Gastroesophageal sphincter (tissue), 3 donors: ENCODE measurements around the gene SLC22A7.

Experiments used
- POLR2AphosphoS5 ChIP-seq: sonication (generic); formaldehyde crosslinking; IDR thresholded peaks from one replicate; pipeline ENCODE4 v1.6.1; 2017; ENCODE audit warnings: antibody characterized with exemption
- TF ChIP-seq, protein P1 (sequence below), 4 experiments: fragments of 200-600 bp in 2 of 4; fragments of 450-650 bp in 2 of 4; sonication (generic) in 1 of 4; IDR thresholded peaks; one replicate each; pipeline ENCODE4 v1.5.1; 2017 to 2019; ENCODE audit warnings: antibody characterized with exemption in 4 of 4, mild to moderate bottlenecking in 2 of 4, moderate library complexity in 2 of 4

GRCh38 chr6:43347021-43347420 is 49.0 kb downstream of the SLC22A7 start:
- TF ChIP-seq, protein P1, sequence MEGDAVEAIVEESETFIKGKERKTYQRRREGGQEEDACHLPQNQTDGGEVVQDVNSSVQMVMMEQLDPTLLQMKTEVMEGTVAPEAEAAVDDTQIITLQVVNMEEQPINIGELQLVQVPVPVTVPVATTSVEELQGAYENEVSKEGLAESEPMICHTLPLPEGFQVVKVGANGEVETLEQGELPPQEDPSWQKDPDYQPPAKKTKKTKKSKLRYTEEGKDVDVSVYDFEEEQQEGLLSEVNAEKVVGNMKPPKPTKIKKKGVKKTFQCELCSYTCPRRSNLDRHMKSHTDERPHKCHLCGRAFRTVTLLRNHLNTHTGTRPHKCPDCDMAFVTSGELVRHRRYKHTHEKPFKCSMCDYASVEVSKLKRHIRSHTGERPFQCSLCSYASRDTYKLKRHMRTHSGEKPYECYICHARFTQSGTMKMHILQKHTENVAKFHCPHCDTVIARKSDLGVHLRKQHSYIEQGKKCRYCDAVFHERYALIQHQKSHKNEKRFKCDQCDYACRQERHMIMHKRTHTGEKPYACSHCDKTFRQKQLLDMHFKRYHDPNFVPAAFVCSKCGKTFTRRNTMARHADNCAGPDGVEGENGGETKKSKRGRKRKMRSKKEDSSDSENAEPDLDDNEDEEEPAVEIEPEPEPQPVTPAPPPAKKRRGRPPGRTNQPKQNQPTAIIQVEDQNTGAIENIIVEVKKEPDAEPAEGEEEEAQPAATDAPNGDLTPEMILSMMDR (IDR thresholded peaks at IDR 0.05): no peak
- no peak for TF ChIP-seq POLR2AphosphoS5
